HEK293T (cell line): Measurements from ENCODE around the gene UQCRC1.

Experiments
- ARNT ChIP-seq: fragments of 450-650 bp; IDR thresholded peaks from 2 replicates; pipeline ENCODE4 v1.6.1; 2017; ENCODE audit warnings: mild to moderate bottlenecking
- BHLHE40 ChIP-seq: fragments of 450-650 bp; IDR thresholded peaks from 2 replicates; pipeline ENCODE4 v1.6.1; 2016; ENCODE audit warnings: mild to moderate bottlenecking, moderate library complexity, borderline replicate concordance
- CTBP1 ChIP-seq: fragments of 450-650 bp; IDR thresholded peaks from 2 replicates; pipeline ENCODE4 v1.6.1; 2016; ENCODE audit warnings: borderline replicate concordance
- ELF4 ChIP-seq: fragments of 450-650 bp; IDR thresholded peaks from 2 replicates; pipeline ENCODE4 v1.6.1; 2017; ENCODE audit warnings: antibody characterized with exemption
- FOXA1 ChIP-seq: fragments of 450-650 bp; IDR thresholded peaks from 2 replicates; pipeline ENCODE4 v1.6.1; 2016; ENCODE audit warnings: mild to moderate bottlenecking
- FOXK2 ChIP-seq: fragments of 450-650 bp; IDR thresholded peaks from 2 replicates; pipeline ENCODE4 v1.6.1; 2016; ENCODE audit warnings: mild to moderate bottlenecking
- FOXM1 ChIP-seq: fragments of 450-650 bp; IDR thresholded peaks from 2 replicates; pipeline ENCODE4 v1.6.1; 2017; ENCODE audit warnings: mild to moderate bottlenecking, borderline replicate concordance
- HDGF ChIP-seq: fragments of 450-650 bp; IDR thresholded peaks from 2 replicates; pipeline ENCODE4 v1.6.1; 2017; ENCODE audit warnings: antibody characterized with exemption, borderline replicate concordance
- L3MBTL2 ChIP-seq: fragments of 450-650 bp; conservative IDR thresholded peaks from 2 replicates; pipeline ENCODE4 v1.6.1; 2016; ENCODE audit warnings: mild to moderate bottlenecking
- SP1 ChIP-seq: fragments of 450-650 bp; IDR thresholded peaks from 2 replicates; pipeline ENCODE4 v1.6.1; 2017
- SUZ12 ChIP-seq: fragments of 450-650 bp; IDR thresholded peaks from 2 replicates; pipeline ENCODE4 v1.6.1; 2016; ENCODE audit warnings: mild to moderate bottlenecking
- TARDBP ChIP-seq: fragments of 450-650 bp; IDR thresholded peaks from 2 replicates; pipeline ENCODE4 v1.6.1; 2016
- ZNF384 ChIP-seq: fragments of 450-650 bp; IDR thresholded peaks from 2 replicates; pipeline ENCODE4 v1.6.1; 2016

- TF ChIP-seq SP1 (no peak), CTBP1 (no peak), BHLHE40 (no peak), L3MBTL2 (no peak), FOXM1 (no peak), ARNT (no peak), FOXA1 (no peak), ELF4 (no peak), SUZ12 (no peak), ZNF384 (no peak), FOXK2 (no peak), HDGF (no peak), TARDBP (no peak)
These were observed 7.8 kb downstream of the UQCRC1 start for GRCh38 chr3:48601622-48601994.
